GM08714 (cell line): ENCODE measurements around the gene PSMB10.

Source experiments
- H3K4me3 ChIP-seq: fragments of 200-500 bp; sonication (Bioruptor generic); 2 replicates; pipeline ENCODE4 v1.5.1; 2014; ENCODE audit warnings: mild to moderate bottlenecking, low read length, inconsistent platforms
- ZNF274 ChIP-seq: IDR thresholded peaks from 2 replicates; pipeline ENCODE4 v1.6.1; 2012; ENCODE audit warnings: mild to moderate bottlenecking, low read depth, low read length

PSMB10 gene

GRCh38 chr16:67967958-67968399 is 31.3 kb upstream of the PSMB10 start:
- TF ChIP-seq ZNF274, result no peak
- peak overlapping the region; percentile 61 for H3K4me3 ChIP-seq

- H3K4me3 ChIP-seq, result peak overlapping the region; percentile 61
- no peak for TF ChIP-seq ZNF274
These were observed 30.7 kb upstream of the PSMB10 start for GRCh38 chr16:67967183-67967957.

- H3K4me3 ChIP-seq, result no peak overlapping the region; the same call in 1 of the 2 replicates
- no peak for TF ChIP-seq ZNF274
These were observed 30.0 kb upstream of the PSMB10 start for GRCh38 chr16:67966549-67967182.

- no peak for TF ChIP-seq ZNF274
- H3K4me3 ChIP-seq, result no peak overlapping the region
These were observed 29.3 kb upstream of the PSMB10 start for GRCh38 chr16:67965668-67966548.

- H3K4me3 ChIP-seq, result no peak overlapping the region
- TF ChIP-seq ZNF274, result no peak
These were observed 28.0 kb upstream of the PSMB10 start for GRCh38 chr16:67964477-67965131.

GRCh38 chr16:67963662-67964321 is 27.1 kb upstream of the PSMB10 start:
- no peak overlapping the region; the same call in 1 of the 2 replicates for H3K4me3 ChIP-seq
- TF ChIP-seq ZNF274, result no peak

- no peak for TF ChIP-seq ZNF274
- no peak overlapping the region; the same call in 1 of the 2 replicates for H3K4me3 ChIP-seq
These were observed 26.6 kb upstream of the PSMB10 start for GRCh38 chr16:67963292-67963661.

- no peak overlapping the region for H3K4me3 ChIP-seq
- no peak for TF ChIP-seq ZNF274
These were observed 25.5 kb upstream of the PSMB10 start for GRCh38 chr16:67962135-67962534.

GRCh38 chr16:67961551-67961957 is 24.9 kb upstream of the PSMB10 start:
- H3K4me3 ChIP-seq, result no peak overlapping the region
- TF ChIP-seq ZNF274, result no peak

- TF ChIP-seq ZNF274, result no peak
- no peak overlapping the region for H3K4me3 ChIP-seq
These were observed 23.1 kb upstream of the PSMB10 start for GRCh38 chr16:67959536-67960329.

GRCh38 chr16:67957622-67958021 is 21.0 kb upstream of the PSMB10 start:
- no peak for TF ChIP-seq ZNF274
- no peak overlapping the region for H3K4me3 ChIP-seq

GRCh38 chr16:67954421-67955196 is 18.0 kb upstream of the PSMB10 start:
- TF ChIP-seq ZNF274, result no peak
- H3K4me3 ChIP-seq, result no peak overlapping the region
